AG10803 (cell line): ENCODE results near the gene NOC4L.

Source experiments
- DNase-seq: peaks from one replicate; pipeline ENCODE4 v3.0.0; 2010; ENCODE audit warnings: low read depth
- H3K4me3 ChIP-seq: 2 replicates; pipeline ENCODE4 v1.5.1; 2011; ENCODE audit warnings: mild to moderate bottlenecking, low read length, control low read depth
- CTCF ChIP-seq: conservative IDR thresholded peaks from 2 replicates; pipeline ENCODE4 v1.5.1; 2011; ENCODE audit warnings: mild to moderate bottlenecking, low read length, control low read depth, inconsistent platforms

NOC4L gene

GRCh38 chr12:132182206-132182710 is 38.0 kb downstream of the NOC4L start:
- no peak overlapping the region for H3K4me3 ChIP-seq
- DNase-seq: no peak
- no peak for TF ChIP-seq CTCF

GRCh38 chr12:132182711-132183365 is 38.6 kb downstream of the NOC4L start:
- no peak for DNase-seq
- TF ChIP-seq CTCF: no peak
- no peak overlapping the region for H3K4me3 ChIP-seq

GRCh38 chr12:132185705-132186104 is 41.4 kb downstream of the NOC4L start:
- H3K4me3 ChIP-seq: no peak overlapping the region
- no peak for DNase-seq
- no peak for TF ChIP-seq CTCF

GRCh38 chr12:132186208-132186856 is 42.1 kb downstream of the NOC4L start:
- no peak overlapping the region for H3K4me3 ChIP-seq
- no peak for TF ChIP-seq CTCF
- DNase-seq: no peak

GRCh38 chr12:132186857-132187620 is 42.8 kb downstream of the NOC4L start:
- no peak for DNase-seq
- TF ChIP-seq CTCF: no peak
- H3K4me3 ChIP-seq: no peak overlapping the region

GRCh38 chr12:132187646-132188450 is 43.6 kb downstream of the NOC4L start:
- no peak for TF ChIP-seq CTCF
- no peak overlapping the region for H3K4me3 ChIP-seq
- DNase-seq: no peak
